Ramos (cell line): ENCODE results near the gene HYOU1.
"Not testable (repeated sequence)": the region's sequence is repeated elsewhere in the genome, so short reads cannot be mapped to it uniquely, and the experiment has no call there.

Source experiments
- in situ Hi-C: fragments of 300-500 bp; cut with MboI; formaldehyde crosslinking; loops from one replicate; pipeline ENCODE4 v1.14.3; 2022; ENCODE audit warnings: low sequenced_read_pairs; ENCODE audit not compliant: unreplicated experiment

HYOU1 gene

GRCh38 chr11:119025541-119025940 lies 31.5 kb downstream of the HYOU1 start:
- in situ Hi-C loops: no loop called here

GRCh38 chr11:119025099-119025473 lies 31.9 kb downstream of the HYOU1 start:
- in situ Hi-C loops: no loop called here

GRCh38 chr11:119024430-119025098 lies 32.4 kb downstream of the HYOU1 start:
- in situ Hi-C loops: no loop called here

GRCh38 chr11:119023741-119024140 lies 33.3 kb downstream of the HYOU1 start:
- in situ Hi-C loops: no loop called here

GRCh38 chr11:119021631-119022030 lies 35.4 kb downstream of the HYOU1 start:
- in situ Hi-C loops: no loop called here

DNA sequence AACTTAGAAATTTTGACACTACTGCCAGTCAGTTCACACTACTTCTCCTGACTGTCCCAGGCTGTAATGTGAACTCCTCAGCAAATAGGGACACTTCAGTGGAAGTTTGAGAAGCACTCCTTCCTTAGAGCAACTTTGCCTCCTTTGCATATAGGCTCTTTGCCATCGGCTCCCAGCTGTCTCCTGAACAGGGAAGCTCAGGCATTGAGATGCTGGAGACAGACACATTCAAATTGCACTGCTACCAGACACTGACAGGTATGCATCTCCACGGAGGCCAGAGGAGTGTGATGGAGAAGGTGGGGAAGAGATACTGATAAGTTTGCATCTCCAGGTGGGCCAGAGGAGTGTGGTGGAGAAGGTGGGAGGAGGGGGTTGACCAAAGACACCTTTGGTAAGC lies 37.0 kb downstream of the HYOU1 start:
- in situ Hi-C loops: no loop called here

DNA sequence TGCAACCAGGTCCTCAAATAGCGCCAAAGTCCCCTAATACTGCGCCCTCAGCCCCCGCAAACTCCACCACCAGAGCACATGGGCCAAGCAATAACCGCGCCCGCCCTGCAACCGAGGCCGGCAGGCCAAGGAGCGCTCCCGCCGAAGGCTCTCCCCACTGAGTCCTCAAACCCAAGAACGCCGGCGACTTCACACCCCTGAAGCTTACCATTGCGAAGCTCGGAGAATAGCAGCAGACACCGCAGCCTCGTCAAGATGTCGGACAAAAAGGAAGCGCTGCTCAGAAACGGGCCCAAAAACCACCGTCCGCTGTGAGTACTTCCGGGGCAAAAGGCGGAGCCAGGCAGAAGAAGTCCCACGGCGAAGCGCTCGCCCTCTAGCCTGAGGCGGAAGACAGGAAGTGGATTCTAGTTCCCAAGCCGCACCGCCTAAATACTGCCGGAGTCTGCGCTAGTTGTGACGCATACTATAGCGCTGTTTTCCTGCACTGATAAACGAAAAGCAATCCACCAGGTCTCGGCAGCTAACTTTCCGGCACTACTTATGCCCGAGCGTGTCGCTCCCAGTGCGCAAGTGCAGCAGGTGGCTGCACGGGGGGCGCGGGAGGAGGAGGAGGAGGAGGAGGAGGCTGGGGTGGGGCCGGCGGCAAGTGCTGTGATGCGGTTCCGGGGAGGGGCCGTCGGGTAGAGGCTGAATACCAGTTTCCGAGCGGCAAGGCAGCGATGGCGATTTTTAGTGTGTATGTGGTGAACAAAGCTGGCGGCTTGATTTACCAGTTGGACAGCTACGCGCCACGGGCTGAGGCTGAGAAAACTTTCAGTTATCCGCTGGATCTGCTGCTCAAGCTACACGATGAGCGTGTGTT lies 38.7 kb downstream of the HYOU1 start, which contains the start of the genes RPS25 and TRAPPC4:
RPS25 (minus strand) TSS at position 270 of the 865 bp plus-strand sequence; CDS start at position 211, 59 bp downstream.
TRAPPC4 (plus strand) TSS at position 693 of the 865 bp plus-strand sequence; CDS start at position 723, 30 bp downstream.
- in situ Hi-C loops: no loop called here

- in situ Hi-C loops: not testable (repeated sequence)
Observed at GRCh38 chr11:119017377-119017776, 39.6 kb downstream of the HYOU1 start.

DNA sequence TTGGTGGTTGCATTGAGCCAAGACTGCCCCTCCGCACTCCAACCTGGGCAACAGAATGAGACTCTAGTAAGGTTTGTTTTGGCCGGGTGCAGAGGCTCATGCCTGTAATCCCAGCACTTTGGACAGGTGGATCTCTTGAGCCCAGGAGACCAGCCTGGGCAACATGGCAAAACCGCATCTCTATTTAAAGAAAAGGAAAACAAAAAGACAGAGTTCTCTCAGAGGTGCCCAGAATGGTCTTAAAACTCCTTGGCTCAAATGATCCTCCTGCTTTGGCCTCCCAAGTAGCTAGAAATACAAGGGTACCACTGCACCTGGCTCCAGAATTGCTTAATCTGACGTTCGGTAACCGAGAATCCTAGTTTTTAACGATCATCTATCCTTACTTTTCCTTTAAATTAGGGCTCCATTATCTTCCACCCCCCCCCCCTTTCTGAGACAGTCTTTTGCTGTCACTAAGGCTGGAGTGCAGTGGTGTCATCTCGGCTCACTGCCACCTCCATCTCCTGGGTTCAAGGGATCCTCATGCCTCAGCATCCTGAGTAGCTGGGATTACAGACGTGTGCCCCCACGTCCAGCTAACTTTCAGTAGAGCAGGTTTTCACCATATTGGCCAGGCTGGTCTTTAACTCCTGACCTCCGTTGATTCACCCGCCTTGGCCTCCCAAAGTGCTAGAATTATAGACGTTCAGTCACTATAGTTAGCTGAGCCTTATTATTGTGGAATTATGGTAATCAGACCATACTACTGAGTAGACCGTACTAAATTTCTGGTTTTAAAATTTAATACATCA lies 40.6 kb downstream of the HYOU1 start:
- in situ Hi-C loops: no loop called here

DNA sequence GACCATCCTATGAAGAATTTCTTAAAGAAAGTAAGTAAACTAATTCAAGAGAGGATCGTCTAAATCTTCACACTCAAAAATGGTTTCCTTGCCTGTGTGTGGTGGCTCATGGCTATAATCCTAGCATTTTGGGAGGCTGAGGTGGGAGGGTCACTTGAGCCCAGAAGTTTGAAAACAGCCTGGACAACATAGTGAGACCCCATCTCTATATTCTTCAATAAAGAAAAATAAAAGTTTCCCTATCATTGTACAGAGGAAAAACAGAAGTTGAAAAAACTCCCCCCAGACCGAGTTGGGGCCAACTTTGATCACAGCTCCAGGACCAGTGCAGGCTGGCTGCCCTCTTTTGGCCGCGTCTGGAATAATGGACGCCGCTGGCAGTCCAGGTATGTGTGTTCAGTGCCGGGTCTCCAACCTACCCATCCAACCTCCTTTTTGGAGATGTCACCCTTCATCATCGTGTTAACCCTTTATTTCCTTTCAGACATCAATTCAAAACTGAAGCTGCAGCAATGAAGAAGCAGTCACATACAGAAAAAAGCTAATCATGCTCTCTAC lies 41.9 kb downstream of the HYOU1 start:
- in situ Hi-C loops: no loop called here

- in situ Hi-C loops: no loop called here
Observed at GRCh38 chr11:119014209-119014924, 42.6 kb downstream of the HYOU1 start.

DNA sequence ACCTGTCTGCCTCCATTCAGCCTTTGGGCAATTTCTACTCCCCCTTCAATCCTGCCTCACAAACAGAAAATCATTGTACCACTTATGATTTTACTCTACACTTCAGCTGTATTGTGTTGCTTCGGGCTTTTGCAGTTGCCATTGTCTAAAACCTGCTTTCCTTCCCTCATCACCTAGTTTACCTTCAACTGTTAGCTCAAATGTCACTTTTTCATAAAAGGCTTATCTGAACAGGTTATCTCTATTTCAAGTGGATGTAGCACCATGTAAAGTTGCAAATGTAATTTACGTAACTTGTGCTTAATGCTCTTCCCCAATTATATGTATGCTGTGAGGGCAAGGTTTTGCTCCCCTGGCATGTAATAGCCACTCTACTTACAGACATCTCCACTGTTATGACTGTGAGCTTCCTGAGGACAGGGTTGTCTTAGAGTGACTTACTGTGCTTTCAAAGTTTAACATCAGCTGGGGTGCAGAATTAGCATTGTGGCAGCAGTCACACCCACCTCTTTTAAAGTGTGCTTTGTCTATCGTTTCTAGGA lies 44.3 kb downstream of the HYOU1 start:
- in situ Hi-C loops: no loop called here

DNA sequence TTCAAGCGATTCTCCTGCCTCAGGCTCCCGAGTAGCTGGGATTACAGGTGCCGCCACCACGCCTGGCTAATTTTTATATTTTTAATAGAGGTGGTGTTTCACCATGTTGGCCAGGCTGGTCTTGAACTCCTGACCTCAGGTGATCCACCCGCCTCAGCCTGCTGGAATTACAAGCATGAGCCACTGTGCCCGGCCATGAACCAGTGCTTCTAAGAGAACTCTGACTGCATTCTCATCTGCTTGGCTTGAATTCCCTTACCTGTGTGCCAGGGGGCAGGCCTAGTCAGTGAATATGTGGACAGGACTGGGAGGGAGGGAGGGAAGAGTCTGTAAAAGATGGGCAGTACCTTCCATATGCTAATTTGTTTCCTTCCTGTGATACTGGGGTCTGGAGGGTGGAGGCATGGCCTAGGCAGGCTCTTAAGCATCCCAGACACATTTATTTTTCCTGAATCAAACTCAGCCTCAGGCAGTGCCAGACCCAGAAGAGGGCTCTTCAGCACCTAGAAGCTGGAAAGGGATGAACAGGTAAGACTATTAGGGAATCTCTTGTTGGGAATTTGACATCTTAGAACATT lies 45.4 kb downstream of the HYOU1 start:
- in situ Hi-C loops: no loop called here

DNA sequence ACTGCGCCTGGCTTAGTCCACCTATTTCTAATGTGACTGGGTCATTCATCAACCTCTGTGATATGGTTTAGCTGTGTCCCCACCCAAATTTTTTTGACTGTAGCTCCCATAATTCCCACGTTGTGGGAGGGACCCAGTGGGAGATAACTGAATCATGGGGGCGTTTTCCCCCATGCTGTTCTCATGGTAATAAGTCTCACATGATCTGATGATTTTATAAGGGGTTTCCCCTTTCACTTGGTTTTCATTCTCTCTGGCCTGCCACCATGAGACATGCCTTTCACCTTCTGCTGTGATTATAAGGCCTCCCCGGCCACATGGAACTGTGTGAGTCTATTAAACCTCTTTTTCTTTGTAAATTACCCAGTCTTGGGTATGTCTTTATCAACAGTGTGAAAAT lies 50.3 kb downstream of the HYOU1 start:
- in situ Hi-C loops: no loop called here

GRCh38 chr11:119000906-119001305 lies 56.1 kb downstream of the HYOU1 start:
- in situ Hi-C loops: no loop called here

DNA sequence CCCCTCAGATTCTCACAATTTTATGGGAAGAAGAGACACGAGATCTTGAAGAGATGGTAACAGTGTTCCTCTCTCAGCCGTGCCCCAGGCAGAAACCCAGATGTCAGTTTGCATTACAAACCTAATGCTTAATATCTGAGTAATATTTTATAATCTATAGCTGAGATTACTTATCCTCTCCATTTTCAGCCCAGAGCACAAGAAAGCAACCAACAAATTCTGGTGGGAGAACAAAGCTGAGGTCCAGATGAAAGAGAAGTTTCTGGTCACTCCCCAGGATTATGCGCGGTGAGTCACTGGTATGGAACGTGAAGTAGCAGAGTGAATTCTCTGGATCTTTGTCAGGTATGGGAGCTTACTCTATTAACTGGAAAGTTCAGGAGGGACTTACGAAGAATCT lies 58.2 kb downstream of the HYOU1 start:
- in situ Hi-C loops: no loop called here

DNA sequence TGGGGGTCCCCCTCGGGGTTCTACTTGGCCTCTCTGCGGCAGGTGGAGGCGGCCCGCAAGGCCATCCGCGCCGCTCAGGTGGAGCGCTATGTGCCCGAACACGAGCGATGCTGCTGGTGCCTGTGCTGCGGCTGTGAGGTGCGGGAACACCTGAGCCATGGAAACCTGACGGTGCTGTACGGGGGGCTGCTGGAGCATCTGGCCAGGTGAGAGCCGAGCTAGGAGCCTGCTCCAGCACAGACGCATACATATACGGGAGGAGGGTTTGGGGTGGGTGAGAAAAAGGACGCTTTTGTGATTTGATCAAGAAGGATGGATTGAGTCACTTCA lies 58.7 kb downstream of the HYOU1 start:
- in situ Hi-C loops: no loop called here

GRCh38 chr11:118997627-118998387 lies 59.2 kb downstream of the HYOU1 start, which contains the start of gene CENATAC:
TSS of gene CENATAC (plus strand) at chr11:118998138. CDS start at chr11:118998198, 60 bp downstream.
- in situ Hi-C loops: no loop called here
